Upper lobe of right lung (tissue), 1 donor: ENCODE data around the gene GSPT1. TPM values are rescaled to one million over a fixed set of nuclear protein-coding genes. Genes with fewer than 3 reads are reported as not detected.
A peak's percentile ranks its signal among the peaks of the same experiment; 100 is the strongest.
"Not testable (repeated sequence)": the region's sequence is repeated elsewhere in the genome, so short reads cannot be mapped to it uniquely, and the experiment has no call there.

Experiments used
- ATAC-seq: fragments of 200-7000 bp; cut with Tn5 transposase; one replicate; pipeline ENCODE4 v1.9.1; 2020; ENCODE audit warnings: mild to moderate bottlenecking, moderate library complexity
- DNase-seq: peaks from one replicate; pipeline ENCODE4 v3.0.0-alpha.2; 2020
- H3K27ac ChIP-seq: fragments of 200-600 bp; one replicate; pipeline ENCODE4 v1.8.0; 2022
- H3K27me3 ChIP-seq: fragments of 200-600 bp; one replicate; pipeline ENCODE4 v1.8.0; 2022; ENCODE audit warnings: mild to moderate bottlenecking
- H3K36me3 ChIP-seq: fragments of 200-600 bp; one replicate; pipeline ENCODE4 v1.8.0; 2022
- H3K4me1 ChIP-seq: fragments of 200-600 bp; one replicate; pipeline ENCODE4 v1.8.0; 2022
- H3K4me3 ChIP-seq: fragments of 200-600 bp; one replicate; pipeline ENCODE4 v1.8.0; 2022; ENCODE audit warnings: mild to moderate bottlenecking
- H3K9me3 ChIP-seq: fragments of 200-600 bp; one replicate; pipeline ENCODE4 v1.8.0; 2022
- CTCF ChIP-seq: fragments of 200-600 bp; IDR thresholded peaks from one replicate; pipeline ENCODE4 v1.8.0; 2022; ENCODE audit warnings: antibody characterized with exemption
- intact Hi-C: fragments of 100-400 bp; cut with DNase I; formaldehyde crosslinking; loops from one replicate; pipeline ENCODE4 v1.11.0; 2022
- total RNA-seq: library from RNA; stranded (reverse); fragmentation: NEBNext Ultra II Directional; extraction: Animal tissue kit (Norgen Biotek cat#: 25700); gene quantifications from one replicate; pipeline ENCODE4 v1.2.1, GENCODE V29; 2021
- donor health status: DM: no; HTN: yes; CAD: no; lungs with severe emphysema.

Gene GSPT1
- total RNA-seq, 1 donor from 2014 or later: 106 TPM

- Histone ChIP-seq H3K27ac (no peak overlapping the region), H3K9me3 (no peaks in the 10 kb centered on the region), H3K27me3 (no peaks in the 10 kb centered on the region), H3K36me3 (peaks cover 31% of the 10 kb centered on the region), H3K4me1 (peaks cover 7% of the 10 kb centered on the region), H3K4me3 (no peak overlapping the region)
- ATAC-seq (peak; percentile 73), DNase-seq (no peak)
- TF ChIP-seq CTCF: no peak
- intact Hi-C loops: no loop called here
Observed at GRCh38 chr16:11833951-11834695, 81.6 kb downstream of the GSPT1 start.

- ATAC-seq: no peak
- no peak for TF ChIP-seq CTCF
Observed at GRCh38 chr16:11828696-11829095, 87.1 kb downstream of the GSPT1 start.

GRCh38 chr16:11825520-11826165 is 90.1 kb downstream of the GSPT1 start:
- H3K4me3 ChIP-seq, intact Hi-C loops, H3K27me3 ChIP-seq, H3K9me3 ChIP-seq, H3K4me1 ChIP-seq, H3K36me3 ChIP-seq, H3K27ac ChIP-seq: not testable (repeated sequence)
- peak; percentile 40 for ATAC-seq
- peak; percentile 73 for DNase-seq

More at GRCh38 chr16:11828696-11829095, 87.1 kb downstream of the GSPT1 start:
- peaks cover 3% of the 10 kb centered on the region for H3K4me1 ChIP-seq
- no peak for DNase-seq
- H3K4me3 ChIP-seq: no peak overlapping the region
- no peaks in the 10 kb centered on the region for H3K36me3 ChIP-seq
- no peak overlapping the region for H3K27ac ChIP-seq
- no peaks in the 10 kb centered on the region for H3K27me3 ChIP-seq
- intact Hi-C loops: no loop called here
- no peaks in the 10 kb centered on the region for H3K9me3 ChIP-seq

GRCh38 chr16:11824362-11824761 is 91.4 kb downstream of the GSPT1 start:
- no peak for TF ChIP-seq CTCF
- Histone ChIP-seq H3K27ac (peak overlapping the region; percentile 18), H3K36me3 (no peaks in the 10 kb centered on the region), H3K4me1 (peaks cover 3% of the 10 kb centered on the region), H3K27me3 (no peaks in the 10 kb centered on the region), H3K4me3 (no peak overlapping the region), H3K9me3 (no peaks in the 10 kb centered on the region)
- ATAC-seq (peak; percentile 93), DNase-seq (peak; percentile 77)
- intact Hi-C loops: no loop called here

- H3K27me3 ChIP-seq, ATAC-seq, H3K4me1 ChIP-seq, intact Hi-C loops, H3K9me3 ChIP-seq, H3K36me3 ChIP-seq, H3K4me3 ChIP-seq, H3K27ac ChIP-seq: not testable (repeated sequence)
- peak; percentile 25 for DNase-seq
Observed at GRCh38 chr16:11823645-11824044, 92.1 kb downstream of the GSPT1 start.

- no peak for DNase-seq
- H3K4me3 ChIP-seq: no peak overlapping the region
Observed at GRCh38 chr16:11819798-11820197, 96.0 kb downstream of the GSPT1 start.

GRCh38 chr16:11818970-11819369 is 96.8 kb downstream of the GSPT1 start:
- H3K27ac ChIP-seq, intact Hi-C loops, H3K9me3 ChIP-seq, H3K4me3 ChIP-seq, H3K27me3 ChIP-seq, H3K36me3 ChIP-seq, H3K4me1 ChIP-seq: not testable (repeated sequence)
- DNase-seq: peak; percentile 76
- peak; percentile 54 for ATAC-seq

More at GRCh38 chr16:11819798-11820197, 96.0 kb downstream of the GSPT1 start:
- peaks cover 3% of the 10 kb centered on the region for H3K4me1 ChIP-seq
- no peaks in the 10 kb centered on the region for H3K36me3 ChIP-seq
- no peak overlapping the region for H3K27ac ChIP-seq
- ATAC-seq: peak; percentile 69
- no peak for TF ChIP-seq CTCF
- H3K27me3 ChIP-seq: no peaks in the 10 kb centered on the region
- no peaks in the 10 kb centered on the region for H3K9me3 ChIP-seq
- intact Hi-C loops: no loop called here
